ENCODE data around the gene CDC37. TPM values are rescaled to one million over a fixed set of nuclear protein-coding genes. Genes with fewer than 3 reads are reported as not detected.

Gene CDC37
- total and polyA plus RNA-seq, 2 of the 4 experiments (the other 2 are of a cell fraction): 209 to 650 TPM

GRCh38 chr19:10395917-10396316 is 7.4 kb downstream of the CDC37 start:
- Histone ChIP-seq H4K91ac (ENCODE audit: insufficient read depth, low read depth, low read length) (no peak overlapping the region), H3K9me3 (ENCODE audit: control insufficient read depth, insufficient read depth, low read length) (no peaks in the 10 kb centered on the region), H3K4ac (ENCODE audit: low read depth, low read length) (no peak overlapping the region), H2AK9ac (replicated peaks; ENCODE audit: low read depth, low read length, poor library complexity) (no peak overlapping the region), H2BK120ac (ENCODE audit: low read depth, low read length) (no peak overlapping the region), H3K36me3 (ENCODE audit: control insufficient read depth, insufficient read depth, low read length) (peaks cover 51% of the 10 kb centered on the region), H2BK5ac (ENCODE audit: low read depth, low read length, poor library complexity, severe bottlenecking) (no peak overlapping the region), H3K4me1 (ENCODE audit: control insufficient read depth, insufficient read depth, low read length) (peaks cover under 1% of the 10 kb centered on the region; the same call in 1 of the 2 replicates), H3K9me1 (ENCODE audit: insufficient read depth, low read length) (0 out of 2 replicates have a peak, but pooled peaks cover 2% of the 10 kb centered on the region), H3K56ac (ENCODE audit: extremely low read depth, insufficient read depth, low read length) (no peak overlapping the region), H4K20me1 (ENCODE audit: insufficient read depth, low read length) (peaks cover 52% of the 10 kb centered on the region), H2BK20ac (ENCODE audit: low read depth, low read length) (no peak overlapping the region), H3K4me3 (ENCODE audit: insufficient read depth, low read depth, low read length) (no peak overlapping the region), H3K4me2 (ENCODE audit: low read depth, low read length) (no peak overlapping the region), H2BK15ac (ENCODE audit: low read depth, low read length) (no peak overlapping the region), H3K18ac (ENCODE audit: low read depth, low read length) (no peak overlapping the region), H3K14ac (replicated peaks; ENCODE audit: low read depth, low read length) (no peak overlapping the region), H2AFZ (replicated peaks; ENCODE audit: low read length, poor library complexity) (no peak overlapping the region), H3K23ac (ENCODE audit: low read depth, low read length) (no peak overlapping the region), H3K27ac (ENCODE audit: insufficient read depth, low read length) (no peak overlapping the region), H4K5ac (ENCODE audit: low read depth, low read length) (no peak overlapping the region), H2AK5ac (ENCODE audit: low read depth, low read length) (no peak overlapping the region), H4K8ac (ENCODE audit: low read depth in 2 of 2, low read length in 2 of 2) (no peak overlapping the region), H3K27me3 (ENCODE audit: control insufficient read depth, insufficient read depth, low read length) (no peaks in the 10 kb centered on the region), H3K9ac (ENCODE audit: low read depth, low read length) (no peak overlapping the region), H3K79me1 (ENCODE audit: low read depth in 1 of 2, low read length in 2 of 2) (peaks cover 15 to 34% of the 10 kb centered on the region in 2 experiments; a peak in 3 of 4 replicates)
- no peak for ATAC-seq (ENCODE audit: low read depth)
- TF ChIP-seq POLR2A (IDR thresholded peaks at IDR 0.05; ENCODE audit: low read depth, low read length): no peak
- no peak for TF ChIP-seq ELK1 (IDR thresholded peaks at IDR 0.05; ENCODE audit: borderline replicate concordance, low read depth, low read length)
- TF ChIP-seq USF2 (IDR thresholded peaks at IDR 0.05; ENCODE audit: low read depth, low read length): no peak
- TF ChIP-seq RAD21 (IDR thresholded peaks at IDR 0.05; ENCODE audit: low read length): no peak
- TF ChIP-seq CTCF (conservative IDR thresholded peaks at IDR 0.05; ENCODE audit: low read depth, low read length): no peak
- no peak for TF ChIP-seq BHLHE40 (IDR thresholded peaks at IDR 0.05; ENCODE audit: low read depth, low read length)
- no peak for TF ChIP-seq SMC3 (IDR thresholded peaks at IDR 0.05; ENCODE audit: low read depth, low read length)
- no peak for TF ChIP-seq NFE2L2 (IDR thresholded peaks at IDR 0.05; ENCODE audit: low read depth, low read length)
- no peak for TF ChIP-seq MAZ (IDR thresholded peaks at IDR 0.05; ENCODE audit: borderline replicate concordance, low read depth, low read length)
- TF ChIP-seq MXI1 (IDR thresholded peaks at IDR 0.05; ENCODE audit: borderline replicate concordance, low read depth, low read length): no peak
- dilution Hi-C loops (cut with HindIII; ENCODE audit: low sequenced_read_pairs, unreplicated experiment): no loop called here
- POLR2A ChIA-PET (ENCODE audit: unreplicated experiment): no interaction called here
- 90% methylated on average over 19 of the region's 24 CpGs; no CpG with 5 or more reads in 1 of the 2 experiments for WGBS, 2 experiments (ENCODE audit: extremely low coverage in 2 of 2, insufficient read length in 1 of 2)
- intact Hi-C loops (cut with micrococcal nuclease): no loop called here
- CTCF ChIA-PET: no interaction called here
- in situ Hi-C loops (cut with MboI; ENCODE audit: low sequenced_read_pairs): no loop called here
- no peak for DNase-seq
- no TSS peak for BruUV-seq (replicated peaks)

Measured in IMR-90 (cell line).